Measurements from ENCODE around the gene GRIK5. TPM values are rescaled to one million over a fixed set of nuclear protein-coding genes. Genes with fewer than 3 reads are reported as not detected.

Gene GRIK5
- total RNA-seq, 1 donor from 2014 or later = 14.3 TPM

GRCh38 chr19:41990615-41991014, 79.4 kb downstream of the GRIK5 start:
- H3K4me3 ChIP-seq (ENCODE audit: low read depth, low read length) = no peak overlapping the region
- no peak for DNase-seq (ENCODE audit: low read depth)
- no peak for TF ChIP-seq CTCF (conservative IDR thresholded peaks at IDR 0.05; ENCODE audit: low read depth, low read length)

GRCh38 chr19:41990028-41990427, 80.0 kb downstream of the GRIK5 start:
- TF ChIP-seq CTCF (conservative IDR thresholded peaks at IDR 0.05; ENCODE audit: low read depth, low read length) = no peak
- H3K4me3 ChIP-seq (ENCODE audit: low read depth, low read length) = no peak overlapping the region
- DNase-seq (ENCODE audit: low read depth) = no peak

GRCh38 chr19:41988947-41989346, 81.1 kb downstream of the GRIK5 start:
- DNase-seq (ENCODE audit: low read depth) = no peak
- no peak overlapping the region for H3K4me3 ChIP-seq (ENCODE audit: low read depth, low read length)
- no peak for TF ChIP-seq CTCF (conservative IDR thresholded peaks at IDR 0.05; ENCODE audit: low read depth, low read length)

- no peak for DNase-seq (ENCODE audit: low read depth)
- no peak overlapping the region for H3K4me3 ChIP-seq (ENCODE audit: low read depth, low read length)
- TF ChIP-seq CTCF (conservative IDR thresholded peaks at IDR 0.05; ENCODE audit: low read depth, low read length) = no peak
These were observed 82.7 kb downstream of the GRIK5 start for GRCh38 chr19:41987141-41987860.

GRCh38 chr19:41984961-41985360, 85.0 kb downstream of the GRIK5 start:
- no peak for TF ChIP-seq CTCF (conservative IDR thresholded peaks at IDR 0.05; ENCODE audit: low read depth, low read length)
- no peak overlapping the region for H3K4me3 ChIP-seq (ENCODE audit: low read depth, low read length)
- no peak for DNase-seq (ENCODE audit: low read depth)

- no peak for TF ChIP-seq CTCF (conservative IDR thresholded peaks at IDR 0.05; ENCODE audit: low read depth, low read length)
- no peak overlapping the region for H3K4me3 ChIP-seq (ENCODE audit: low read depth, low read length)
- DNase-seq (ENCODE audit: low read depth) = no peak
These were observed 88.3 kb downstream of the GRIK5 start for GRCh38 chr19:41981724-41982123.

- no peak overlapping the region for H3K4me3 ChIP-seq (ENCODE audit: low read depth, low read length)
- no peak for DNase-seq (ENCODE audit: low read depth)
- no peak for TF ChIP-seq CTCF (conservative IDR thresholded peaks at IDR 0.05; ENCODE audit: low read depth, low read length)
These were observed 91.5 kb downstream of the GRIK5 start for GRCh38 chr19:41978470-41978869.
